ENCODE results near the gene MLLT3.

GRCh38 chr9:20537294-20537693 lies 85.0 kb downstream of the MLLT3 start:
- TF ChIP-seq CTCF (IDR thresholded peaks at IDR 0.05) = no peak
- TF ChIP-seq EP300 (IDR thresholded peaks at IDR 0.05) = no peak
- no peak for TF ChIP-seq POLR2A (IDR thresholded peaks at IDR 0.05)
